ENCODE results near the gene MAD1L1.

Gene MAD1L1

GRCh38 chr7:2099048-2099957 lies 133.4 kb downstream of the MAD1L1 start:
- peak; percentile 13 for DNase-seq

DNA sequence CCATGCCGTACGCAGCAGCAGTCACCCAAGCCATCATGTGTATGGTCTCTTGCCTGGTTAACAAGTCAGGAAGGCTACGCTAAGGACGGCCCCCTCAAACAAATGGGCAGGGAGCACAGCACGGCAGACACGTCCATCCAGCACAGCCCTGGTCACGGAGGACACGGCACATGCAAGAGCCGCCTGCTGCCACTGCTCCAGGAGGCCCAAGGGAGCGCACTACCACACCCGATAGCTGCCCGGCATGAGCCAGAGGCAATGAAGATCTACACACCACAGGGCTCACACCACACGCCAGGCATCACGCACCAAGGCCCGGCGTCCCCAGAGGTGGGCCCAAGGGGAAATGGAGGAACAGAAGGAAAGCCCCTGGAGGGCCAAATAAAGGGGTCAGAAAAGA lies 134.2 kb downstream of the MAD1L1 start:
- DNase-seq = no peak

DNA sequence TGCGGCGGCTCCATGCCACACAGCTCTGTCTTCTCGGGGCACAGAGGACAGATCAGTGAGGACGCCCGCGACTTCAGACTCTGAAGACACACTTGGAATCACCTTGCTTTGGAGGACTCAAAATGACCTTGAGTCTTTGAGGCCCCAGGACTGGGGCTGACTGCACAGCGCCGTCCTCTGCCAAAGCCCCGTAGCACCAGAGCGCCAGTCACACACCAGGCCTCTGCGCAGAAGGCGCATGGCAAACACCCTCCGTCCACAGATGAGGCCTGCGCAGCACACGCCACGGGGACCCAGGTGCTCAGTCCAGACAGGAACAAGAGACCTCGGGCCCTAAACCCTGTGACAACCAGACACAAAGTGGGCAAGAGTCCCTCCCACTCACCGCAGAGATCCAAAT lies 134.7 kb downstream of the MAD1L1 start:
- DNase-seq = no peak

GRCh38 chr7:2097492-2097891 lies 135.3 kb downstream of the MAD1L1 start:
- DNase-seq = no peak

- DNase-seq = no peak
These were observed 135.9 kb downstream of the MAD1L1 start for GRCh38 chr7:2096692-2097387.

- no peak for DNase-seq
These were observed 137.3 kb downstream of the MAD1L1 start for GRCh38 chr7:2095436-2095835.

DNA sequence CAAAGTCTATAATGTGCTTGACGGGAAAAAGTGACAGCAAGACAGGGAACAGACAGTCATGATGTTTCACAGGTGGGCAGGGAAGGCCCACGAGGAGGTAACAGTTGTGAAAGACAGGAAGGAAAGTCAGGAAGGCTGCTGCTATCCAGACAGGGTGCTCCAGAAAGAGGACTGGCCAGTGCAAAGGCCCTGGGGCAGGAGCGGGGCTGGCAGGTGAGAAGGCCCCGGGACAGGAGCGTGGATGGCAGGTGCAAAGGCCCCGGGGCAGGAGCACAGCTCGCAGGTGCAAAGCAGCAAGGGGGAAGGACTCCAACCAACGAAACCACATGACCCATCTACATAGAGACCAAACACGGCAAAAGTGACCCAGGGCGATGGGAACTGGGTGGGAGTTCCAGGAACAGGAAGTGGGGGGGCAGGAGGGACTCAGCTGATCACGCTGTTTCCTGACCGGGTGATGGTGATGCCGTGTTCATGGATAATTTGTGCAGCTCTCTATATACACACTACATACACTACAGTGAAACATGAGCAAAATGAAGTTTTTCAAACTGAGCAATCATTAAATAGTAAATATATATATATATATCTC lies 138.2 kb downstream of the MAD1L1 start:
- DNase-seq = no peak

- no peak for DNase-seq
These were observed 138.9 kb downstream of the MAD1L1 start for GRCh38 chr7:2093843-2094220.

DNA sequence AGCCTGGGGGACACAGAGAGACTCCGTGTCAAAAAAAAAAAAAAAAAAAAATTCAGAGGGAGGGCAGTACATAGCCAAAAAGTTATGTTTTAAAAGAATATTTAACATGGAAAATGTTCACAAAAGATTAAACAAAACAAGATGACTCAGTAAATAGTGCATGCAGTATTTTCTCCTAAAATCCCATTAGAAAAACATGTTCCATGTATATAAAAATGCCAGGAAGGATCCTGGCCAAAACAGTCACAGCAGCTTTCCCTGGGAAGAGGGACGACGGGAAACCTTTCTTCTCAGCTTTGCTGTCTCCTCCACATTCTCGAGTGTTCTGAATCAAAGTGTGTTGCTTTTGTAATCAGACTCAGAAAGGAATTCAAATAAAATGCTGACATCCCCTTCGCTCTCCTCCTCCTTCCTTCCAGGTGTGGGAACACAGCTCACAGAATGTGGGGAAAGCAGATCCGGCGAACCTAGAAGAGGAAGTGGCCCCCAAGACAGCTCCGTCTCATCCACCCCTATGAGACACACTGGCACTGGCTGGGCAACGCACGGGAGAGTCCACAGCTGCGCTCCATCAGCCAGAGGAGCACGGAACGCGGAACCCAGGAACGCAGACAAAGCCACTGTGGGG lies 139.4 kb downstream of the MAD1L1 start:
- no peak for DNase-seq

GRCh38 chr7:2092279-2092678 lies 140.5 kb downstream of the MAD1L1 start:
- DNase-seq = no peak

DNA sequence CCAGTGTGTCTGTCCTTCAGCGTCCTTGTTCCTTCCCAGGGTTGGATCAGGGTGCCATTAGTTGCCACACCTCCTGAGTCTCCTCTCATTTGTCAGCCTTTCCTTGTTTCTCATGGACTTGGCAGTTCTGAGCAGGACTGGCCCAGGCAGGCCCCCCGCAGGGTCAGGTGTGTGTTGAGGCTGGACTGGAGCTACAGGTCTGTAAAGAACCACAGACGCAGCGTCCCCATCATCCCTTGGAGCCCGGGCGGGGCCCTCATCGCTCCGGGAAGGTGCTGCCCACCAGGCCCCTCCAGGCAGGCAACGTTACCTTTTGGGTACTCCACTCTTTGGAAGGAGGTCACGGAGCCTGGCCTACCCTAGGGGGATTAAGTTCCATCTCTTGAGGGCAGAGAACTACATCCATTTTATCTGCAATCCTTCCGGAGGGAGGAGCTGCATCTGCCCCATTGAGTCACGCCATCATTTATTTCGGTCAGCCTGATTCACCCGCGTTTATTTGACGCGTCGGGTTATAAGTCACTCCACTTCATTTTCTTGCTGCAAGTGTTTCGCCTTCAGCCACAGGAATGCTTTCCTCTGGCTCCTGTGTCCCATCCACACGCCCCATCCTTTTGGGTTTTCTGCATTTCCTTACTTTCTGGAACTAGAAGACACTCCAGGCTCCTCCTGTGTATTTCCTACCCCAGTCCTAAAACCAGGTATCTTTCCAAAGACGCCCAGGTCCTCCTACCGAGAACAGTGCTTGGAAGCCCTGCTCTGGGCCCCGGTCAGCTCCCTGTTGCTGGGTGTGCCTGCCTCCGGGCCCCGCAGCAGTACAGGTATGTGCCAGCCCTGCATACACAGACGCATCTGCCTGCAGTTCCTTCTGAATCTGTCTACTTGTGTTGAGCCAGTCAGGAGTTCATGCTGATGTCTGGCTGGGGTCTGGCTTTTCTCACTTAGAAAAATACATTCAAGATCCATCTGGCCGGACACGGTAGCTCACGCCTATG lies 141.9 kb downstream of the MAD1L1 start:
- DNase-seq = no peak

DNA sequence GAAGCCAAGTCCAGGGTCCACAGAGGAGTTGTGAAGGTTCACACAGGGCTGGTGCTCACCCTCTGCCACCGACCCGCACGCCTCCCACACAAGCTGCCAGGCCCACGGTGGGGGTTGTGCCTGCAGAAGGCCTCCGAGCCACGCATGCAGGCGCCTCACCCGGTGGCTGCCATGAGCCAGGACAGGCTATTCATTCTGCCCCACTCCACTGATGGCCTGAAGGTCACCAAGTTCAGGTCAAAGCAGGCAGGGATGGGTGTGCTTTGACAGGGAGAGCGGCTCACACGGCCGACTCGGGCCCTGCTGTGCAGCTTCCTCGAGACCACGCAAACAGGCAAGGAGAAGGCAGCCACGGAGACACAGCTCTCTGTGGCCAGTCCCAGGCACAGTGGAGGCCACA lies 143.9 kb downstream of the MAD1L1 start:
- DNase-seq = no peak

GRCh38 chr7:2087744-2088143 lies 145.0 kb downstream of the MAD1L1 start:
- DNase-seq = no peak

DNA sequence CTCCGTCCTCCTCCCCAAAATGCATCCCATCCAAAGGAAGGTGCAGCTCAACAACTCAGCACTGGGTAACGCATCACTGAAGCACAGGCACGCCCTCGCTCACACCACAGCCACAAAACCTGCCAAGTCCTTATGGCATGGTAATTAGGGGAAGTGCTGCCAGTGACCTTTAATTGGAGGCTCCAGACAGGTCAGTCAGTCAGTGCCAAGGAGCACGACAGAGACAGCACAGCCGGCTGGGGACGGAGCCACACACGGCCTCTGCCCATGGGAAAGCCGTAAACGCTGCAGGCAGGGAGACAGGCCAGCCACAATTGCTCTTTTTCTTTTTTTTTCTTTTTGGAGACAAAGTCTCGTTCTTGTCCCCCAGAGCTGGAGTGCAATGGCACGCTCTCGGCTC lies 146.5 kb downstream of the MAD1L1 start:
- DNase-seq = no peak

- DNase-seq = no peak
These were observed 146.9 kb downstream of the MAD1L1 start for GRCh38 chr7:2085804-2086203.

- no peak for DNase-seq
These were observed 147.8 kb downstream of the MAD1L1 start for GRCh38 chr7:2084781-2085505.

DNA sequence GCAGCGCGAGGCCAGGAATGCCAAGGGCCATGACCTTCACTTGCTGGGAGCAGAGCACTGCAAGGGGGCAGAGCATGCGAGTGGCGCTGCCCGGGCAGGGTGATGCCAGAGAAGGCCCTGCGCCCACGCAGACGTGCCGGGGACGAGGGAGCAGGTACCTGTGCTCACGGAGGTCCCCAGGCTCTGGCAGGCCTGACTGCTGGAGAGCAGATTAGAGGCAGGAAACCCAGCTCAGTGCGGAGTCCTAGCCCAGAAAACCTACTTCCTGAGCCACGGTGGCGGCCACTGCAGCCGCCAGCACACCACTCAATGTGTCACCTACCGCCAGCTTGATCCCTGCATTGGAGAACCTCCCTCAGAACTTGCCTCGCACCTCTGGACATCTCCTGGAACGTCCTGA lies 148.4 kb downstream of the MAD1L1 start:
- DNase-seq = no peak

DNA sequence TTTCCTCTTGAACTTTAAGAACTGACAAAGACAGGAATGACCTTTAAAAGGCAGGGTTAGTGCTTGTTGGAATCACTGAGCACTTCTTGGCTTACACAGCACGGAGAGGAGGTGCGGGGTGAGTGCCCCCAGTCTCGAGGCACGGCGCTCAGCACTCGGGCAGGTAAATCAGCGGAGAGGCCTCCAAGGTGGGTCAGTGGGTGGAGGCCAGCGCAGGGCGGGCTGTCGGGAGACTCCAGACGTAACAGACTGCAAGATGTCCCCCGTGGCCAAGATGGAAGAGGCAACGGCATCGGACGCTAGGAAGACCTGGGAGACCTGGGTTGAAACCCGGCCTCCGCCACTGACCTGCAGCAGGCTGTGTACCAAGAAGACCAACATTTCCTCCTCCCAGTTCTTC lies 149.4 kb downstream of the MAD1L1 start:
- DNase-seq = no peak

DNA sequence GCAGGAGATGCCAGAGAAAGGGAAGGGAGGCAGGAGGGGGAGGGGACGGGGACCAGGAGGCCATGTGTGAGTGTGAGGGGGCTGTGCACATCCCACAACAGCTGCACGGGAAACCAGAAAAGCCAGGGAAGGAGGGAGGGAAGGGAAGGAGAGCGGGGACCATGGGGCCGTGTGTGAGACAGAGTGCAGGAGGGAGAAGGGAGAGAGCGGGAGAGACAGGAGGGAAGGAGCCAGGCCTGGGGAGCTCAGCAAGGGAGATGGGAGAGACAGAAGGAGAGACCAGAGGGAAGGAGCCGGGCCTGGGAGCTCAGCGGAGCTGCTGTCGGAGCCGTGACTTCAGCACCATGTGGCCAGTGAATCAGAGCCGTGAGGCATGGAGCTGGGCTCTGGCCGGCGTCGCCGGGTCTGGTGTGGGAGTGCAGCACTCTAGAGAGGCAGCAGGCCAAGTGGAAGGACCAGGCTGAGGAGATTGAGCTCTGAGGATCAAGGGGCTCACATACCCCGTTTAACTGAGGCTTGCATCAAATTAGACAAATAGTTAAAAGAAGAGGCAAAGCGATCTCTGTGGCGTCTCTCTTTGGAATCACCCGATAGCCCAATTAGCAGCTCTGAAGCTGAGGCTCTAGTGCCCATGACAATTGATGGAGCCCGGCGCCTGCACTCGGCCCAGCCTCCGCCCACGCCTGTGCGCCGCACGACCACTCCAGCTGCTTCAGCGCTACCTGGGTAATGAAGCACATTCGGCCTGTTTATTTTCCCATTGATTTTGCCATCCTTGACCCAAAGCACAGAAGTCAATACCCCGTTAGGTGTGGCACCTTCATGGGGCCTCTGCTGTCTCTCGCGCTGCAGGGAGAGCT lies 150.4 kb downstream of the MAD1L1 start:
- no peak for DNase-seq

GRCh38 chr7:2081526-2082135 lies 151.1 kb downstream of the MAD1L1 start:
- no peak for DNase-seq

Data from effector CD8-positive, alpha-beta T cell (primary cell).